B cell (primary cell): ENCODE data around the gene EXOC3L2. TPM values are rescaled to one million over a fixed set of nuclear protein-coding genes. Genes with fewer than 3 reads are reported as not detected.

ENCODE experiments used
- ATAC-seq: fragments of 200-7000 bp; cut with Tn5 transposase; one replicate; pipeline ENCODE4 v1.10.0; 2021; ENCODE audit warnings: low read depth, mild to moderate bottlenecking, moderate number of reproducible peaks, moderate library complexity
- CTCF ChIA-PET: fragments of 350-600 bp; sonication (Branson Sonifier 250); formaldehyde crosslinking; loops from one replicate; lab custom pipeline; 2021; ENCODE audit warnings: antibody characterized with exemption, inconsistent platforms; lab: Charles Lee
- POLR2A ChIA-PET: fragments of 350-600 bp; sonication (Branson Sonifier 250); formaldehyde crosslinking; loops from one replicate; lab custom pipeline; 2021; ENCODE audit warnings: antibody characterized with exemption; lab: Charles Lee
- DNase-seq: peaks from one replicate; pipeline ENCODE4 v3.0.0; 2013
- H2AFZ ChIP-seq: 2 replicates; pipeline ENCODE4 v1.6.1; 2012; ENCODE audit warnings: mild to moderate bottlenecking, low read depth, low read length; ENCODE audit not compliant: insufficient read depth, poor library complexity, severe bottlenecking
- H3K27ac ChIP-seq, 2 donors: 1 replicate in 1 of 2; 2 replicates in 1 of 2; pipeline ENCODE4 v1.5.1; 2012 to 2013; ENCODE audit warnings: low read length in 2 of 2, mild to moderate bottlenecking in 2 of 2, moderate library complexity in 1 of 2
- H3K27me3 ChIP-seq, 4 experiments: fragments of 200-600 bp in 1 of 4; sonication (generic) in 1 of 4; replicated peaks in 1 of 4; 1 replicate in 2 of 4; 2 replicates in 2 of 4; pipeline versions ENCODE4 v1.6.1 to v1.7.0; 2013 to 2016; ENCODE audit warnings: low read length in 3 of 4, mild to moderate bottlenecking in 2 of 4, mixed read lengths in 1 of 4, moderate library complexity in 1 of 4; ENCODE audit not compliant: insufficient read depth in 4 of 4, control insufficient read depth in 3 of 4; ENCODE audit errors: control extremely low read depth in 1 of 4
- H3K36me3 ChIP-seq, 2 experiments: replicated peaks in 1 of 2; 1 replicate in 1 of 2; 2 replicates in 1 of 2; pipeline versions ENCODE4 v1.6.1 to v1.7.1; 2013; ENCODE audit warnings: low read length in 1 of 2; ENCODE audit not compliant: insufficient read depth in 2 of 2, control insufficient read depth in 1 of 2; ENCODE audit errors: control extremely low read depth in 1 of 2, extremely low read depth in 1 of 2
- H3K4me1 ChIP-seq, 2 donors: fragments of 200-600 bp in 1 of 2; sonication (generic) in 1 of 2; 1 replicate in 1 of 2; 2 replicates in 1 of 2; pipeline versions ENCODE4 v1.5.1 to v1.6.1; 2013 to 2017; ENCODE audit warnings: low read length in 2 of 2; ENCODE audit not compliant: control insufficient read depth in 2 of 2, insufficient read depth in 2 of 2
- H3K4me2 ChIP-seq: replicated peaks from 2 replicates; pipeline ENCODE3; 2012; ENCODE audit warnings: mild to moderate bottlenecking, low read depth, low read length; ENCODE audit not compliant: poor library complexity, severe bottlenecking
- H3K4me3 ChIP-seq, 5 experiments: fragments of 200-600 bp in 1 of 5; sonication (generic) in 1 of 5; 1 replicate in 3 of 5; 2 replicates in 2 of 5; pipeline versions ENCODE4 v1.5.1 to v1.7.0; 2011 to 2016; ENCODE audit warnings: low read length in 4 of 5, mild to moderate bottlenecking in 4 of 5, low read depth in 2 of 5, control low read depth in 1 of 5, moderate library complexity in 1 of 5; ENCODE audit not compliant: insufficient read depth in 1 of 5; ENCODE audit errors: control extremely low read depth in 1 of 5, extremely low read depth in 1 of 5
- H3K79me2 ChIP-seq: fragments of 200-600 bp; sonication (generic); one replicate; pipeline ENCODE4 v1.6.0; 2016; ENCODE audit warnings: low read length; ENCODE audit not compliant: control insufficient read depth, insufficient read depth
- H3K9ac ChIP-seq: fragments of 200-600 bp; sonication (generic); 2 replicates; pipeline ENCODE4 v1.6.1; 2017; ENCODE audit warnings: mild to moderate bottlenecking, low read length, moderate library complexity
- H3K9me3 ChIP-seq, 3 donors: one replicate each; pipeline versions ENCODE4 v1.6.1 to v1.7.1; 2013; ENCODE audit warnings: low read length in 2 of 3; ENCODE audit not compliant: control insufficient read depth in 2 of 3, insufficient read depth in 1 of 3; ENCODE audit errors: control extremely low read depth in 1 of 3
- H4K20me1 ChIP-seq: 2 replicates; pipeline ENCODE4 v1.6.0; 2012; ENCODE audit warnings: mild to moderate bottlenecking, low read length; ENCODE audit not compliant: insufficient read depth, control insufficient read depth, poor library complexity, severe bottlenecking
- H3K27ac Mint-ChIP-seq: one replicate; pipeline ENCODE4 v1.8.0; 2021; ENCODE audit warnings: mixed read lengths
- H3K27me3 Mint-ChIP-seq: one replicate; pipeline ENCODE4 v1.8.0; 2021; ENCODE audit warnings: mixed read lengths
- H3K4me1 Mint-ChIP-seq: one replicate; pipeline ENCODE4 v1.8.0; 2021; ENCODE audit warnings: mixed read lengths
- H3K4me3 Mint-ChIP-seq: one replicate; pipeline ENCODE4 v1.8.0; 2021; ENCODE audit warnings: mixed read lengths
- H3K9me3 Mint-ChIP-seq: one replicate; pipeline ENCODE4 v1.8.0; 2022; ENCODE audit warnings: mixed read lengths; ENCODE audit not compliant: insufficient read depth
- CTCF ChIP-seq: fragments of 200-600 bp; IDR thresholded peaks from one replicate; pipeline ENCODE4 v1.8.0; 2022; ENCODE audit warnings: antibody characterized with exemption, mild to moderate bottlenecking
- EZH2 ChIP-seq: IDR thresholded peaks from 2 replicates; pipeline ENCODE4 v1.6.1; 2012; ENCODE audit warnings: borderline replicate concordance, low read depth, mild to moderate bottlenecking, moderate library complexity, low read length; ENCODE audit not compliant: insufficient read depth, poor library complexity, severe bottlenecking
- WGBS: methylation state at CpG from one replicate; pipeline ENCODE4 v1.1.5; 2013; ENCODE audit warnings: missing lambda C conversion rate; ENCODE audit not compliant: insufficient coverage; 5-methylcytosine and 5-hydroxymethylcytosine counted together
- intact Hi-C: fragments of 100-400 bp; cut with micrococcal nuclease; formaldehyde crosslinking; loops from one replicate; pipeline ENCODE4 v1.10.0; 2022
- polyA plus RNA-seq: library from polyadenylated mRNA; depleted of rRNA; stranded (reverse); fragments of >200 nt; gene quantifications from 2 replicates; pipeline ENCODE4 v1.2.3, GENCODE V29; 2012
- total RNA-seq, 2 donors: library from RNA; stranded (reverse); fragments of 120-200 nt in 1 of 2; gene quantifications; 1 replicate in 1 of 2; 2 replicates in 1 of 2; pipeline versions ENCODE4 v1.2.3 to v1.2.4, GENCODE V29; 2013 to 2022

Gene EXOC3L2
- total and polyA plus RNA-seq, 2 donors (not counting 1 experiment from before 2014, with no cell fraction given): not detected

- WGBS: 36% methylated on average over 24 of the region's 27 CpGs
These were observed 80.5 kb downstream of the EXOC3L2 start for GRCh38 chr19:45164577-45165335.

More at GRCh38 chr19:45164577-45165335, 80.5 kb downstream of the EXOC3L2 start:
- peaks cover 0 to 3% (median 0%) of the 10 kb centered on the region in 3 donors for H3K9me3 ChIP-seq
- H2AFZ ChIP-seq: peak overlapping the region; percentile 49
- Mint-ChIP-seq H3K4me1 (peaks cover 21% of the 10 kb centered on the region), H3K27ac (no peak overlapping the region), H3K4me3 (no peak overlapping the region), H3K27me3 (peaks cover 10% of the 10 kb centered on the region), H3K9me3 (no peaks in the 10 kb centered on the region)
- ChIA-PET POLR2A (interaction anchor here (0.8 kb wide), 1 partner anchor 13 kb away, joined by 4 read pairs; the partner anchor contains the start of genes BLOC1S3 and TRAPPC6A), CTCF (interaction anchor here (1.0 to 1.2 kb wide), 3 partner anchors 14 to 72 kb away, joined by 3 to 5 read pairs (median 3); partner anchors contain the start of genes BLOC1S3 and PPP1R37)
- peaks cover 12% of the 10 kb centered on the region for H4K20me1 ChIP-seq
- ATAC-seq (peak; percentile 75), DNase-seq (peak; percentile 70)
- H3K4me2 ChIP-seq: peak overlapping the region; percentile 71
- H3K4me3 ChIP-seq: no peak overlapping the region
- peaks cover 0 to under 1% of the 10 kb centered on the region in 2 experiments for H3K36me3 ChIP-seq
- H3K9ac ChIP-seq: peak overlapping the region; percentile 32
- intact Hi-C loops: no loop called here
- peaks cover 13 to 16% of the 10 kb centered on the region in 2 donors for H3K4me1 ChIP-seq
- H3K79me2 ChIP-seq: peaks cover 20% of the 10 kb centered on the region
- TF ChIP-seq CTCF (no peak), EZH2 (no peak)
- H3K27me3 ChIP-seq: peaks cover 0 to 3% (median 0%) of the 10 kb centered on the region in 4 experiments
- H3K27ac ChIP-seq: peak overlapping the region in 1 of 2 donors; percentile 42
